Prostate gland (tissue), 2 donors: ENCODE data around the gene GSS.

Source experiments
- CTCF ChIP-seq, 4 experiments: fragments of 200-600 bp in 2 of 4; fragments of 450-650 bp in 2 of 4; sonication (generic) in 2 of 4; IDR thresholded peaks; 1 replicate in 3 of 4; 2 replicates in 1 of 4; pipeline ENCODE4 v1.5.1; 2016 to 2019; ENCODE audit warnings: antibody characterized with exemption in 4 of 4, mild to moderate bottlenecking in 2 of 4, moderate library complexity in 2 of 4
- POLR2A ChIP-seq: fragments of 450-650 bp; IDR thresholded peaks from one replicate; pipeline ENCODE4 v1.6.1; 2016; ENCODE audit warnings: antibody characterized with exemption, mild to moderate bottlenecking
- POLR2AphosphoS5 ChIP-seq: sonication (generic); formaldehyde crosslinking; IDR thresholded peaks from one replicate; pipeline ENCODE4 v1.6.1; 2017; ENCODE audit warnings: antibody characterized with exemption

GRCh38 chr20:34999782-35000181, 44.2 kb upstream of the GSS start:
- TF ChIP-seq CTCF (IDR thresholded peaks at IDR 0.05) (no peak), POLR2A (no peak), POLR2AphosphoS5 (no peak)
